Stimulated activated naive CD4-positive, alpha-beta T cell (primary cell): Measurements from ENCODE around the gene GALNTL6.

Experiments
- DNase-seq, 6 experiments: peaks; one replicate each; lab custom pipeline; 2025; lab: John Stamatoyannopoulos, UW

The GALNTL6 gene

DNA sequence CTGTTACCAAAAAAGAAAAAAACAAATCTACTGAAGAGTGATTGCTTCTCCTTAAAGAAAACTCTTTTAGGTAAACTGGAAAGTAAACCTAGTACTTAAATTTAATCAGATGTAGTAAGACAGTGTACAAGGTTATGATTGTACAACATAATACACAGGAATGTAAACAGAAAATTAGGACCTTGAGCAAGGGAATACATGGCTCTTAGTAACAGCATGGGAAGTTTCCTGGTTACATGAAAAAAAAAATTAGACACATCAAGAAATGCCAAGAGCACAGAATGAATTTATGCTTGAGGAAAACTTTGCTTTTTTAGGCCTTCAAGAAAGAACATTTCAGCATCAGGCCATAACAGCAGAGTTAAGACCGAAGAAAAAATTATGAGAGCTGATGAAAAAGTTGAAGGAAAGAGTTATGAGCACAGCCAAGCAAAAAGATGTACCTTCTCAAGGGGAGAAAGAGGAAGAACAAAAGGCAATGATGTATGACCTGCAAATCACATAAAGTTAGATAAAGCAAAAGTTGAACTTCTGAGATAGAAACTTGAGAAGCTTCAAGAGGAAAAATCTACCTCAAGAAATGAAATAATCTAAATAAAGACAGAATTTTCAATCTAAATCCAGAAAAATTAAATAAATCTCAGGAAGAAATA lies 311.6 kb downstream of the GALNTL6 start:
- DNase-seq, result no peak

GRCh38 chr4:172125443-172125842 lies 312.2 kb downstream of the GALNTL6 start:
- no peak for DNase-seq

- DNase-seq, result no peak
These were observed 314.0 kb downstream of the GALNTL6 start for GRCh38 chr4:172127168-172127567.

DNA sequence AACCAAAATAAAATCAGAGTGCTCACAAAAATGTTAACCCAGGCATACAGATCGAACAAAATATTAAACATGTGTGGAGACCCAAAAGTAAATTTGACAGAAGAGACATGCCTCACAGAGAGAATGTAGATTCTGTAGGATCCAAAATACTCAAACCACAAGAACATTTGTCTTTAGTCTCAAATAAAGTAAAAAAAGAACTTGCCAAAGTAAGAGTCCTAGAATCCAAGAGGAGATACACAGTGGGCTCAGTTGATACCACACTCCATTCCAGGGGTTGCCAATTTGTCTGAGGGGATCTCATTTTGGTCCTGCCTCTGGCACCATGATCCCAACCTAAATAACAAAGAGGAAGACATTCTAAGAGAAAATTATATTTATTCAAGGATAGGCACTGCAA lies 316.4 kb downstream of the GALNTL6 start:
- DNase-seq, result no peak

DNA sequence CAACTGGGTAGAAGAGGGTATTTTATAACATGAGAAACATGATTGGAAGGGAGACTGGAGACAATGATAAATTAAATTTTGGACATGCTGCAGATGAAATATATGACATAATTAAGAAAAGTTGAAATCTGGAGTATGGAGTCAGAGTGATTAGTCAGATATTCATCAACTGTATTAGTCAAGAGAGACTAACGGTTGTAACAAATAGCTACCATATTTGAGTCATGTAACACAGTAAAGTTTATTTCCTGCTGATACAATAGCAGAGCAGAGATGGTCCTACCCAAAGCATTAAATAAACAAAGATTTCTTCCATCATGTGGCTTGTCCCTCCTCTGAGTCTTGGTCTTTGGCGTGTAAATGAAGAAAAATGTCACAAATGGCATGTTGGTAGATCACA lies 321.3 kb downstream of the GALNTL6 start:
- no peak for DNase-seq

DNA sequence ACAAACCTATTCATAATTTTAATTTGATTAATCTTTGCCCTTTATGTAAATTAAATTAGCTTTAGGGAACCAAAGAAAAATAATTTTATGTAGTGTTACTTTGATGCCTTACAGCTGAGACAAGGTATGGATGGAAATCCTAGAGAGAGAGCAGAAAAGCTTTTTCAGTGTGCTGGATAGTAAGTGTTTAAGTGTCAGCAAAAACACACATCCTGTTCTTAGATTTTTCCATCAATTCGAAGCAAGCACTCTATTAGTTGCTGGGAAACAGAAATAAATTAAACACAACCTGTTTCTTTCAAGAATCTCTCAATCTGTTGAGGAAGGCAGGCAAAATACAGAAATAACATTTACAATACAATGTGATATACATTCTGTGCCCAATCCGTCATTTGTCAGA lies 327.8 kb downstream of the GALNTL6 start:
- no peak for DNase-seq

DNA sequence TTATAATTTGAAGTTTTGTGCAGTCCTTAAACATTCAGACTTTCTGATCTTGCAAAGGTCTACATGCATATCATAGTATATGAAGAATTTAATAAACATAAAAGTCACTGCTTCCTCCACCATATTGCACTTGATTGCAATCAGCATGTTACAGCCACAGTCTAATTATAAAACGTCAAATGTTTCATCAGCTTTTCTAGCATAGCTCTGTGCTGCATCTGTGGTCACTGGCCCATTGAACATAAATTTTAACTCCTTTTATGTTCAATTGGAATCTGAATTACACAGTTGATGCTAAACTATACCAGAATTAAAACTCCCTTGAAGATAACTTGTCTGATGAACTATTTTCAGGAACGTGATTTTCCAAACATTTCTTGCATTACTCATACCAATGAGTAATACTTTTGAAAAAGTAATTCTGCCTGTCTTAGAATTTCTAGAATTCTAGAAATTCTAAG lies 329.1 kb downstream of the GALNTL6 start:
- DNase-seq, result no peak

DNA sequence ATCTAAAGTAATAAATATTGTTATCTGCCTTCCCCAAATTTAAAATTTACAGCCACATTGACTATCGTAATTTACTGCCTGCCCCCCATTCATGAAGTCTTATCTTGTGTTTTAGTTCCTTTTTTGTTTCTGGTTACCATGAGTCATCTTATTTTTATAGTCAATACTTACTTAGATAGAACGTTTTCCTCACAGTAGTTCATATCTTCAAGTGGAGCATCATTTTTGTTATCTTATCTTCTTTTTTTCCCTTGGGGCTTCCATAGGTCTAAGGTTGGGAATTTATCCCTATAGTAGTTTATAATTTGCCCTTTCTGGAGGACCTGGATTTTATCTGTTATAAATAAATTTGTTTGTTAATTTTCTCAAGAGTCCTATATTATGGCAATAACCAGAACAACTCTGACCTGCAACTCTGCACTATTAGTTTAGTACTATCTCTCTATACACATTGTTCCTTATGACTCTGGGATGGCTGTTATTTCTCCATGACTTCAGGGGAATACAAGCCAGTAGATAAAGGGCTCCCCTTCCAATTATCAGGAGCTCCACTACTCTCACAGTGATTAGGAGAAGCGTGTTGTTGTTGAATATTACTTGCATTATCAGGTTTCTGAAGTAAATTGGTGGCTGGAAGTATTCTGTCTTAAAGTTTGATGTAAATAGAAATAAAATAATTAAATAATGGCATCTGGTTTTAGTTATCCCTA lies 330.6 kb downstream of the GALNTL6 start:
- no peak for DNase-seq

DNA sequence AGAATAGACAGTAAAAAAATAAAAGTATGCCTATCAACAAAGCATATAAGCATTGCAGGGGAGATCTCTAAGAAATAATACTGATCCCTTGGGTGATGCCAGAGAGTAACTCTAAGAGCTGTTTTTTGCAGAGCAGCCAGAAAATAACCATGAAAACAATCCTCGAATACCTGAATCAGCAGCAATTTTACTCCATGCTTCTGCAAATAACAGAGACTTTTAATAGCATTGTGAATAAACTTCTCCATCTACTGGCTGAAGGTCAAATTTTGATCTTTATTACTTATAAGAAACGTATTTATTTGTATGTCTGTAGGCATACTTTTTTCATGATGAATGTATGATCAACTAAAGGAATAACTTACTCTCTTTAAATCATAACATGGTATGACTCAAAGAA lies 334.5 kb downstream of the GALNTL6 start:
- no peak for DNase-seq

- no peak for DNase-seq
These were observed 336.1 kb downstream of the GALNTL6 start for GRCh38 chr4:172149329-172149728.

GRCh38 chr4:172152284-172152683 lies 339.1 kb downstream of the GALNTL6 start:
- no peak for DNase-seq

DNA sequence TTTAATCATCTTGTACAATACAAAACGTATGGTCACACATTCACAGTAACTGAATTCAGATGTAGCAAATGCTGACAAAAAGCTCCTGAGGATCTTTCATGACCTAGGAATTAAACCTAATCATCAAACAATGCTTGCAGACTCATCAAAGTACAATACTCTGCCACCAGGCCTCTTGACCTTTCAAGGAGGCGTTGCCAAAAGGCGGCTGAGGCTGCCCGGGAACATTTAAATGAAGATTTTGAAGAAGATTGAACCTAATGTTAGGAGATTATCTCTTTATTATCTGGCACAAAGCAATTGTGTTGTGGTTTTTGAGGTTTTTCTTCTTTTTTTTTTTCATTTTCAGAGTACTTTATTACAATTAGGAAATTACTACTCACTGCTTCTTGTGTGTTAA lies 340.5 kb downstream of the GALNTL6 start:
- no peak for DNase-seq

DNA sequence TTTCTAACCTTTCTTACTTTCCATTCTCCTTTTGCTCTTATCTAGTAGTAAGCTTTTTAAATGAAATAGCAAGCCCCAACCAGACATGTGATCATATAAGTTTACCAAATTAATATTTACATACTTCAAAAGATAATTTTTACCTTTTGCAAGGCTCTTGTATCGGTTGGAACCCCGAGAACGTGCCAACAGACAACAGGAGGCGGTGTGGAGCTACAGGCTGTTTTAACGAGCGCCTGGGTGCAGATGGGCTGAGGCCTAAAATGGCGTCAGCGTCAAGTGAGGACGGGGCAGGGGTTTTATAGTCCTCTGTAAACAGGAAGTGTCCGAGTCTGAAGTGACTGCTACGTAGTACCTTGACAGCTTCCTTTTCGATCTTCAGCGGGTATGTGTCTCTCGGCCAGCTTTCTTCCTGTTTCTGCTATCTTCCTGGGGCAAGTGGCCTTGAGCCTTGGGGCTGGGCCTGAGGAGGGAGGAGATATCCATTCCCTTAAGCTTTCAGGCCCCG lies 342.7 kb downstream of the GALNTL6 start:
- DNase-seq, result no peak

- DNase-seq, result no peak
These were observed 344.7 kb downstream of the GALNTL6 start for GRCh38 chr4:172157946-172158345.

DNA sequence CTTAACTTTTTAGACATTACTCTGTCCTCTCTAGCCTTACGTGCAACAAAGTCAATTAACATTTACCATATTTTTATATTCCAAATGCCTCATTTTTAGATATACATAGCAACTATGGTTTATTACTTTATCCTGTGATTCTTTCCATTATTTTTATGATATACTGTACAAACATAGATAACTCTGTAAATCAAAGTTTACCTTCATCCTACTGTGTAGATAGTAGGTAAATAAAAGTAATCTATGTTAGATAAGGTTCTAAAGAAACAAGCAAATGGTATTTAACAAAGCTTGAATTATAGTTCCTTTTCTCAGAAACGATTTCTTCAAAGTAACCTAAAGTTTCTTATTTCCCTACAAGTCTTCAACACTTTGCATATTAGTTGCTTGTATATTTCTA lies 350.0 kb downstream of the GALNTL6 start:
- DNase-seq, result no peak

- DNase-seq, result no peak
These were observed 355.7 kb downstream of the GALNTL6 start for GRCh38 chr4:172168888-172169287.

GRCh38 chr4:172169871-172170270 lies 356.7 kb downstream of the GALNTL6 start:
- no peak for DNase-seq

DNA sequence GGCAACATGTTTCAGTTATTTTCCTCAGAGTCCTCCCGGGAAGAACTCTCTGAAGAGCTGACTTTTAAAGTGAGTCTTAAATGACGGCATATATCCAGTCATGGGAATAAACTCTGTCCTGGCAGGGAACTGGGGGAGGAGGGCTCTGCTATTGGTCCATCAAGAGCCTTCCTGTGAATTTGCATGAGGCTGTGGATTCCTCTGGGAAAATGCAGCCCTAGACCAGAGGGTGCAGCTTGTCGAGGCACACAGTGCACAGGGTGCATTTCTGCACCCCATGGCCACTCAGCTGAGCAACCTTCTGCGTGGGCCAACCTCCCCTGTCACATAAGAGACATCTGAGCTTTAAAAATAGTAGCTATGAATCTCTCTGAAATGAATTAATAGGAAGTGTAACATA lies 360.0 kb downstream of the GALNTL6 start:
- no peak for DNase-seq

GRCh38 chr4:172177382-172177781 lies 364.2 kb downstream of the GALNTL6 start:
- no peak for DNase-seq

DNA sequence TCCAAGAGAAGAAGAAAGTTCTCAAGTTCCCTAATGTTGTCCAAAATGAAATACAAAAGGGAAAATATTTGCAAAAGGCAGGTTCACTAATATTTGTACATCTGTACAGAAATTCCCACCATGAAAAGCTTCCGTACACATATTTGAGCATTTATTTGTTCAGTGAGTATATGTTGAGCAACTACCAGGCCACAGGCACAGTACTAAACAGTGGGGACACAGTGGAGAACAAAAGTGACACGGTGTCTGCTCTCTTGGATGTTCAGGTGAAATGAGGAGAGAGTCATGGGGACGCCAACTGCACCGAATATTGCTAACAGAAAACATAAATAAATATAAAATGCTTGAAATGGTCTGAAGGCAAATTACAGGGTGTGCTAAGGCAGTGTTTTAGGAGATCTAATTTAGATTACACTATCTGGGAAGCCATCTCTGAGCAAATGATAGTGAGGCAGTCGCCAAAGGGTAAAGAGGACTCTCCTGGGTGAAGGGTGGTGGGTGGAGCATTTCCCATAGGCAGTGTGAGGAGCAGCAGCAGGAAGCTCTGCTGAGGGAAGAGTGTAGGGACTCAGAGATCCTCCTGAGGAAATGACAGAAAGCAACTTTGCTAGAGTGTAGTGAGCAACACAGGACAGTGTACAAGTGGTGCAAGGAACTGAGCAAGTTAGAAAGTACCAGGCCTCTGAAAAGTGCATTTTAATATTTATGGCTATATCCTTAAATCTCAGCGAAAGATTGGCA lies 375.2 kb downstream of the GALNTL6 start:
- DNase-seq, result no peak

- DNase-seq, result no peak
These were observed 389.4 kb downstream of the GALNTL6 start for GRCh38 chr4:172202480-172203076.

- DNase-seq, result no peak
These were observed 394.1 kb downstream of the GALNTL6 start for GRCh38 chr4:172207258-172207657.
